HG03139 (cell line): ENCODE measurements around the gene TRIM9.

ENCODE experiments used
- ATAC-seq: cut with Tn5 transposase; IDR thresholded peaks from one replicate; pipeline ENCODE4 v1.9.1; 2021; ENCODE audit not compliant: unreplicated experiment

Gene TRIM9

GRCh38 chr14:51094901-51095853 lies at the start of gene TRIM9:
TRIM9 (minus strand) TSS chr14:51095105; CDS start chr14:51094939, 166 bp downstream.
- ATAC-seq, result peak; percentile 98

- no peak for ATAC-seq
These were observed 46.0 kb upstream of the TRIM9 start for GRCh38 chr14:51140856-51141255.

- no peak for ATAC-seq
These were observed 45.4 kb upstream of the TRIM9 start for GRCh38 chr14:51140338-51140737.

GRCh38 chr14:51139121-51139681 lies 44.3 kb upstream of the TRIM9 start:
- no peak for ATAC-seq

- no peak for ATAC-seq
These were observed 43.6 kb upstream of the TRIM9 start for GRCh38 chr14:51138404-51139103.

GRCh38 chr14:51131516-51131915 lies 36.6 kb upstream of the TRIM9 start:
- ATAC-seq, result no peak

- ATAC-seq, result no peak
These were observed 34.2 kb upstream of the TRIM9 start for GRCh38 chr14:51129130-51129529.

- no peak for ATAC-seq
These were observed 29.1 kb upstream of the TRIM9 start for GRCh38 chr14:51124029-51124428.

- ATAC-seq, result no peak
These were observed 26.2 kb upstream of the TRIM9 start for GRCh38 chr14:51121096-51121495.

- no peak for ATAC-seq
These were observed 24.6 kb upstream of the TRIM9 start for GRCh38 chr14:51119411-51120051.

- no peak for ATAC-seq
These were observed 24.1 kb upstream of the TRIM9 start for GRCh38 chr14:51118993-51119392.

GRCh38 chr14:51117593-51117992 lies 22.7 kb upstream of the TRIM9 start:
- ATAC-seq, result no peak

- no peak for ATAC-seq
These were observed 21.8 kb upstream of the TRIM9 start for GRCh38 chr14:51116682-51117081.

GRCh38 chr14:51109651-51110050 lies 14.7 kb upstream of the TRIM9 start:
- ATAC-seq, result no peak

- ATAC-seq, result no peak
These were observed 12.9 kb upstream of the TRIM9 start for GRCh38 chr14:51107801-51108200.

GRCh38 chr14:51104467-51104866 lies 9.6 kb upstream of the TRIM9 start:
- ATAC-seq, result no peak

- no peak for ATAC-seq
These were observed 2.4 kb upstream of the TRIM9 start for GRCh38 chr14:51097287-51097686.

- no peak for ATAC-seq
These were observed 2.0 kb upstream of the TRIM9 start for GRCh38 chr14:51096870-51097269.

GRCh38 chr14:51095854-51096823 lies 1.2 kb upstream of the TRIM9 start:
- no peak for ATAC-seq

GRCh38 chr14:51094282-51094821 lies 553 bp downstream of the TRIM9 start:
- no peak for ATAC-seq
